Large intestine (tissue), 12 donors: ENCODE data around the gene MTIF3. TPM values are rescaled to one million over a fixed set of nuclear protein-coding genes. Genes with fewer than 3 reads are reported as not detected.

ENCODE experiments used
- DNase-seq, 2 donors: peaks; one replicate each; pipeline versions ENCODE4 v3.0.0 to v3.0.0-alpha.2; 2013
- H3K27ac ChIP-seq: one replicate; pipeline ENCODE4 v1.5.1; 2013; ENCODE audit warnings: low read length
- H3K27me3 ChIP-seq: 2 replicates; pipeline ENCODE4 v1.6.1; 2013; ENCODE audit warnings: low read length; ENCODE audit not compliant: control insufficient read depth, insufficient read depth
- H3K36me3 ChIP-seq: 2 replicates; pipeline ENCODE4 v1.6.1; 2013; ENCODE audit warnings: low read length; ENCODE audit not compliant: control insufficient read depth, insufficient read depth
- H3K4me1 ChIP-seq: one replicate; pipeline ENCODE4 v1.6.1; 2013; ENCODE audit warnings: low read length; ENCODE audit not compliant: control insufficient read depth, insufficient read depth
- H3K4me3 ChIP-seq: one replicate; pipeline ENCODE4 v1.5.1; 2013; ENCODE audit warnings: low read length
- H3K9me3 ChIP-seq: one replicate; pipeline ENCODE4 v1.6.1; 2013; ENCODE audit warnings: mild to moderate bottlenecking, low read depth, low read length, moderate library complexity; ENCODE audit not compliant: control insufficient read depth
- WGBS: methylation state at CpG from one replicate; pipeline ENCODE4 v1.1.5; 2013; ENCODE audit warnings: low lambda C conversion rate; ENCODE audit not compliant: insufficient coverage; 5-methylcytosine and 5-hydroxymethylcytosine counted together
- long read RNA-seq, 11 donors: transcript quantifications; one replicate each; lab custom pipeline, GENCODE V29; 2026
- polyA plus RNA-seq: library from polyadenylated mRNA; unstranded; fragments of 120-200 nt; gene quantifications from one replicate; pipeline ENCODE4 v1.2.1, GENCODE V29; 2013

MTIF3 gene
- 77.3 TPM for polyA plus RNA-seq
- long read RNA-seq, donor 1, transcript MTIF3-202 (5 exons, 1,005 nt): major isoform, 5 of 49 reads
- long read RNA-seq, donor 1, partial matches to known transcripts: 43 of 49 reads
- long read RNA-seq, donor 1, other reads (novel, unspliced or antisense): 0 of 49 reads
- long read RNA-seq, donor 2, transcript MTIF3-202 (5 exons, 1,005 nt): major isoform, 15 of 221 reads
- long read RNA-seq, donor 2, transcript MTIF3-203 (3 exons, 889 nt): minor isoform, 8 of 221 reads
- long read RNA-seq, donor 2, partial matches to known transcripts: 97 of 221 reads
- long read RNA-seq, donor 2, other reads (novel, unspliced or antisense): 95 of 221 reads
- long read RNA-seq, donor 3: 0 reads
- long read RNA-seq, donor 4, partial matches to known transcripts: 0 of 2 reads
- long read RNA-seq, donor 4, other reads (novel, unspliced or antisense): 0 of 2 reads
- long read RNA-seq, donor 5, transcript MTIF3-202 (5 exons, 1,005 nt): major isoform, 7 of 18 reads
- long read RNA-seq, donor 5, partial matches to known transcripts: 6 of 18 reads
- long read RNA-seq, donor 5, other reads (novel, unspliced or antisense): 0 of 18 reads
- long read RNA-seq, donor 6, transcript MTIF3-203 (3 exons, 889 nt): minor isoform, 7 of 80 reads
- long read RNA-seq, donor 6, transcript MTIF3-202 (5 exons, 1,005 nt): major isoform, 12 of 80 reads
- long read RNA-seq, donor 6, partial matches to known transcripts: 55 of 80 reads
- long read RNA-seq, donor 6, other reads (novel, unspliced or antisense): 5 of 80 reads
- long read RNA-seq, donor 7, transcript MTIF3-202 (5 exons, 1,005 nt): major isoform, 9 of 34 reads
- long read RNA-seq, donor 7, transcript MTIF3-203 (3 exons, 889 nt): minor isoform, 7 of 34 reads
- long read RNA-seq, donor 7, partial matches to known transcripts: 12 of 34 reads
- long read RNA-seq, donor 7, other reads (novel, unspliced or antisense): 0 of 34 reads
- long read RNA-seq, donor 8, transcript MTIF3-203 (3 exons, 889 nt): minor isoform, 8 of 144 reads
- long read RNA-seq, donor 8, transcript MTIF3-202 (5 exons, 1,005 nt): major isoform, 14 of 144 reads
- long read RNA-seq, donor 8, partial matches to known transcripts: 61 of 144 reads
- long read RNA-seq, donor 8, other reads (novel, unspliced or antisense): 55 of 144 reads
- long read RNA-seq, donor 9, transcript MTIF3-202 (5 exons, 1,005 nt): major isoform, 11 of 61 reads
- long read RNA-seq, donor 9, transcript MTIF3-203 (3 exons, 889 nt): minor isoform, 7 of 61 reads
- long read RNA-seq, donor 9, transcript MTIF3-206 (3 exons, 296 nt): minor isoform, 5 of 61 reads
- long read RNA-seq, donor 9, partial matches to known transcripts: 37 of 61 reads
- long read RNA-seq, donor 9, other reads (novel, unspliced or antisense): 0 of 61 reads
- long read RNA-seq, donor 10, transcript MTIF3-202 (5 exons, 1,005 nt): major isoform, 14 of 62 reads
- long read RNA-seq, donor 10, transcript MTIF3-203 (3 exons, 889 nt): minor isoform, 8 of 62 reads
- long read RNA-seq, donor 10, partial matches to known transcripts: 19 of 62 reads
- long read RNA-seq, donor 10, other reads (novel, unspliced or antisense): 16 of 62 reads
- long read RNA-seq, donor 11, transcript MTIF3-203 (3 exons, 889 nt): major isoform, 10 of 22 reads
- long read RNA-seq, donor 11, transcript MTIF3-202 (5 exons, 1,005 nt): major isoform, 10 of 22 reads
- long read RNA-seq, donor 11, partial matches to known transcripts: 0 of 22 reads
- long read RNA-seq, donor 11, other reads (novel, unspliced or antisense): 0 of 22 reads

- H3K4me1 ChIP-seq: peaks cover 13% of the 10 kb centered on the region
- H3K27me3 ChIP-seq: no peaks in the 10 kb centered on the region
Measured at GRCh38 chr13:27449936-27450828, at the start of gene MTIF3. Gene MTIF3, minus strand, starts transcription at chr13:27450564. Its CDS starts 10,116 bp downstream, at chr13:27440448.

GRCh38 chr13:27497563-27498230 is 47.3 kb upstream of the MTIF3 start:
- Histone ChIP-seq H3K27ac (no peak overlapping the region), H3K4me3 (no peak overlapping the region), H3K36me3 (no peaks in the 10 kb centered on the region), H3K4me1 (no peaks in the 10 kb centered on the region), H3K27me3 (no peaks in the 10 kb centered on the region), H3K9me3 (no peaks in the 10 kb centered on the region)
- DNase-seq: no peak
- WGBS: no CpG with 5 or more reads among the region's 11 CpGs

More at GRCh38 chr13:27449936-27450828, at the start of gene MTIF3:
- no peaks in the 10 kb centered on the region for H3K36me3 ChIP-seq
- no CpG with 5 or more reads among the region's 81 CpGs for WGBS
- peak within 1 kb of the TSS; percentile 85 for H3K4me3 ChIP-seq
- peak within 1 kb of the TSS; percentile 100 for H3K27ac ChIP-seq
- DNase-seq: peak; percentile 96 to 98
- H3K9me3 ChIP-seq: no peaks in the 10 kb centered on the region

- no CpG with 5 or more reads among the region's 10 CpGs for WGBS
- Histone ChIP-seq H3K9me3 (no peaks in the 10 kb centered on the region), H3K27ac (no peak overlapping the region), H3K4me1 (no peaks in the 10 kb centered on the region), H3K36me3 (no peaks in the 10 kb centered on the region), H3K27me3 (no peaks in the 10 kb centered on the region), H3K4me3 (no peak overlapping the region)
- DNase-seq: no peak
Measured at GRCh38 chr13:27496536-27497273, 46.3 kb upstream of the MTIF3 start.

- Histone ChIP-seq H3K4me3 (no peak overlapping the region), H3K9me3 (no peaks in the 10 kb centered on the region), H3K27ac (no peak overlapping the region), H3K27me3 (no peaks in the 10 kb centered on the region), H3K36me3 (no peaks in the 10 kb centered on the region), H3K4me1 (no peaks in the 10 kb centered on the region)
- no peak for DNase-seq
- 90% methylated on average over 1 of the region's 4 CpGs for WGBS
Measured at GRCh38 chr13:27496006-27496405, 45.6 kb upstream of the MTIF3 start.

GRCh38 chr13:27495551-27495950 is 45.2 kb upstream of the MTIF3 start:
- 71% methylated on average over 1 of the region's 3 CpGs for WGBS

GRCh38 chr13:27493981-27494380 is 43.6 kb upstream of the MTIF3 start:
- peaks cover 2% of the 10 kb centered on the region for H3K4me1 ChIP-seq
- H3K4me3 ChIP-seq: no peak overlapping the region
- no peaks in the 10 kb centered on the region for H3K9me3 ChIP-seq
- no peak for DNase-seq
- no peaks in the 10 kb centered on the region for H3K27me3 ChIP-seq
- WGBS: no CpG with 5 or more reads among the region's 2 CpGs
- H3K36me3 ChIP-seq: no peaks in the 10 kb centered on the region
- H3K27ac ChIP-seq: no peak overlapping the region

More at GRCh38 chr13:27495551-27495950, 45.2 kb upstream of the MTIF3 start:
- Histone ChIP-seq H3K4me3 (no peak overlapping the region), H3K9me3 (no peaks in the 10 kb centered on the region), H3K27me3 (no peaks in the 10 kb centered on the region), H3K27ac (no peak overlapping the region), H3K36me3 (no peaks in the 10 kb centered on the region), H3K4me1 (no peaks in the 10 kb centered on the region)
- DNase-seq: no peak

GRCh38 chr13:27489456-27489855 is 39.1 kb upstream of the MTIF3 start:
- Histone ChIP-seq H3K4me3 (no peak overlapping the region), H3K36me3 (no peaks in the 10 kb centered on the region), H3K27ac (no peak overlapping the region), H3K9me3 (no peaks in the 10 kb centered on the region), H3K27me3 (no peaks in the 10 kb centered on the region), H3K4me1 (peaks cover 2% of the 10 kb centered on the region)
- WGBS: no CpG with 5 or more reads among the region's 1 CpG
- peak in 1 of 2 donors; percentile 18 for DNase-seq

- H3K36me3 ChIP-seq: no peaks in the 10 kb centered on the region
- no peak overlapping the region for H3K27ac ChIP-seq
- H3K4me3 ChIP-seq: no peak overlapping the region
- H3K27me3 ChIP-seq: no peaks in the 10 kb centered on the region
- DNase-seq: no peak
- peaks cover 2% of the 10 kb centered on the region for H3K4me1 ChIP-seq
- H3K9me3 ChIP-seq: no peaks in the 10 kb centered on the region
- 58% methylated on average over 2 of the region's 5 CpGs for WGBS
Measured at GRCh38 chr13:27487776-27488175, 37.4 kb upstream of the MTIF3 start.
